ENCODE results near the gene FBXL3.

FBXL3 gene

GRCh38 chr13:77061362-77061761, 34.4 kb upstream of the FBXL3 start (continued):
- no peak for TF ChIP-seq ZNF621 (tag by site-specific recombination; IDR thresholded peaks at IDR 0.05)

- no peaks in the 10 kb centered on the region for H3K4me1 ChIP-seq (ENCODE audit: control insufficient read depth, insufficient read depth, low read length)
- H3K9me3 ChIP-seq (ENCODE audit: control insufficient read depth, insufficient read depth, low read depth, low read length), result no peaks in the 10 kb centered on the region
- no peak overlapping the region for H3K27ac ChIP-seq (ENCODE audit: extremely low read depth, low read depth, low read length)
- TF ChIP-seq ZFP69B (tag by site-specific recombination; IDR thresholded peaks at IDR 0.05), result no peak
- TF ChIP-seq ZNF768 (tag by site-specific recombination; IDR thresholded peaks at IDR 0.05), result no peak
- no peak for TF ChIP-seq ZNF121 (tag by site-specific recombination; IDR thresholded peaks at IDR 0.05)
- TF ChIP-seq ZNF776 (tag by site-specific recombination; IDR thresholded peaks at IDR 0.05; ENCODE audit: borderline replicate concordance), result no peak
- TF ChIP-seq PRDM4 (tag by site-specific recombination; IDR thresholded peaks at IDR 0.05), result no peak
- TF ChIP-seq ZNF473 (tag by site-specific recombination; IDR thresholded peaks at IDR 0.05), result no peak
- no peak for TF ChIP-seq ZNF548 (tag by site-specific recombination; IDR thresholded peaks at IDR 0.05)
- no peak for TF ChIP-seq GFI1B (tag by site-specific recombination; IDR thresholded peaks at IDR 0.05)
- no peak for TF ChIP-seq ZNF223 (tag by site-specific recombination; IDR thresholded peaks at IDR 0.05)
- TF ChIP-seq ZBTB20 (tag by site-specific recombination; IDR thresholded peaks at IDR 0.05), result no peak
- TF ChIP-seq ZFHX2 (tag by site-specific recombination; conservative IDR thresholded peaks at IDR 0.05), result no peak
- no peak for TF ChIP-seq ZNF341 (tag by site-specific recombination; IDR thresholded peaks at IDR 0.05; ENCODE audit: low read depth)
- TF ChIP-seq ZSCAN30 (tag by site-specific recombination; IDR thresholded peaks at IDR 0.05), result no peak
- no peak for TF ChIP-seq PRDM2 (tag by site-specific recombination; IDR thresholded peaks at IDR 0.05; ENCODE audit: borderline replicate concordance)
- no peak for TF ChIP-seq ZBTB17 (tag by site-specific recombination; IDR thresholded peaks at IDR 0.05)
- TF ChIP-seq ZNF544 (tag by site-specific recombination; IDR thresholded peaks at IDR 0.05), result no peak
- no peak for TF ChIP-seq ZNF391 (tag by site-specific recombination; IDR thresholded peaks at IDR 0.05; ENCODE audit: borderline replicate concordance, low read depth)
- no peak for TF ChIP-seq ZBTB8A (tag by site-specific recombination; IDR thresholded peaks at IDR 0.05)
- TF ChIP-seq ZNF701 (tag by site-specific recombination; IDR thresholded peaks at IDR 0.05), result no peak
- ChIA-PET POLR2A (no interaction called here), CTCF (interaction anchor here (0.7 kb wide), 1 partner anchor 173 kb away, joined by 4 read pairs; no protein-coding TSS in a partner anchor)
- H3K4me3 ChIP-seq (ENCODE audit: low read depth, low read length), result no peak overlapping the region
- H3K36me3 ChIP-seq (ENCODE audit: control insufficient read depth in 2 of 2, insufficient read depth in 1 of 2, low read length in 2 of 2), result peaks cover 0 to 65% of the 10 kb centered on the region in 2 experiments; a peak in 1 of 3 replicates
Measured at GRCh38 chr13:77056886-77057285, 29.9 kb upstream of the FBXL3 start.

All from HEK293 (cell line).